IPS-18a (cell line): Measurements from ENCODE around the gene MARCHF10.
"Not testable (repeated sequence)": the region's sequence is repeated elsewhere in the genome, so short reads cannot be mapped to it uniquely, and the experiment has no call there.

Source experiments
- H3K27ac ChIP-seq: one replicate; pipeline ENCODE4 v1.5.1; 2013; ENCODE audit warnings: low read length
- H3K27me3 ChIP-seq: one replicate; pipeline ENCODE4 v1.6.1; 2013; ENCODE audit warnings: mild to moderate bottlenecking, low read length; ENCODE audit not compliant: control insufficient read depth, insufficient read depth
- H3K36me3 ChIP-seq: one replicate; pipeline ENCODE4 v1.6.1; 2013; ENCODE audit warnings: low read depth, low read length; ENCODE audit not compliant: control insufficient read depth
- H3K4me1 ChIP-seq: one replicate; pipeline ENCODE4 v1.6.1; 2013; ENCODE audit warnings: low read depth, low read length; ENCODE audit not compliant: control insufficient read depth
- H3K4me3 ChIP-seq: one replicate; pipeline ENCODE4 v1.5.1; 2013; ENCODE audit warnings: low read length
- H3K9ac ChIP-seq: one replicate; pipeline ENCODE4 v1.6.1; 2013; ENCODE audit warnings: mild to moderate bottlenecking, low read length, moderate library complexity
- H3K9me3 ChIP-seq: one replicate; pipeline ENCODE4 v1.6.1; 2013; ENCODE audit warnings: low read depth, low read length; ENCODE audit not compliant: control insufficient read depth

MARCHF10 gene

GRCh38 chr17:62794666-62794971 is 13.5 kb downstream of the MARCHF10 start:
- no peaks in the 10 kb centered on the region for H3K36me3 ChIP-seq
- no peaks in the 10 kb centered on the region for H3K27me3 ChIP-seq
- no peaks in the 10 kb centered on the region for H3K4me1 ChIP-seq
- no peak overlapping the region for H3K4me3 ChIP-seq
- no peak overlapping the region for H3K9ac ChIP-seq
- no peak overlapping the region for H3K27ac ChIP-seq
- H3K9me3 ChIP-seq = no peaks in the 10 kb centered on the region

- Histone ChIP-seq H3K9me3 (no peaks in the 10 kb centered on the region), H3K36me3 (no peaks in the 10 kb centered on the region), H3K9ac (no peak overlapping the region), H3K27me3 (no peaks in the 10 kb centered on the region), H3K27ac (no peak overlapping the region), H3K4me3 (no peak overlapping the region), H3K4me1 (no peaks in the 10 kb centered on the region)
These were observed 14.0 kb downstream of the MARCHF10 start for GRCh38 chr17:62793919-62794665.

GRCh38 chr17:62792447-62792800 is 15.7 kb downstream of the MARCHF10 start:
- Histone ChIP-seq H3K9ac (no peak overlapping the region), H3K4me1 (no peaks in the 10 kb centered on the region), H3K27me3 (no peaks in the 10 kb centered on the region), H3K9me3 (no peaks in the 10 kb centered on the region), H3K4me3 (no peak overlapping the region), H3K27ac (no peak overlapping the region), H3K36me3 (no peaks in the 10 kb centered on the region)

- Histone ChIP-seq H3K9me3 (no peaks in the 10 kb centered on the region), H3K36me3 (no peaks in the 10 kb centered on the region), H3K4me3 (no peak overlapping the region), H3K4me1 (no peaks in the 10 kb centered on the region), H3K27ac (no peak overlapping the region), H3K9ac (no peak overlapping the region), H3K27me3 (no peaks in the 10 kb centered on the region)
These were observed 16.2 kb downstream of the MARCHF10 start for GRCh38 chr17:62791767-62792446.

GRCh38 chr17:62791235-62791734 is 16.8 kb downstream of the MARCHF10 start:
- Histone ChIP-seq H3K27me3 (no peaks in the 10 kb centered on the region), H3K4me1 (no peaks in the 10 kb centered on the region), H3K9ac (no peak overlapping the region), H3K36me3 (no peaks in the 10 kb centered on the region), H3K9me3 (no peaks in the 10 kb centered on the region), H3K4me3 (no peak overlapping the region), H3K27ac (no peak overlapping the region)

GRCh38 chr17:62790564-62790986 is 17.5 kb downstream of the MARCHF10 start:
- Histone ChIP-seq H3K4me1 (no peaks in the 10 kb centered on the region), H3K9me3 (no peaks in the 10 kb centered on the region), H3K4me3 (no peak overlapping the region), H3K27me3 (no peaks in the 10 kb centered on the region), H3K36me3 (no peaks in the 10 kb centered on the region), H3K27ac (no peak overlapping the region), H3K9ac (no peak overlapping the region)

GRCh38 chr17:62787366-62787765 is 20.7 kb downstream of the MARCHF10 start:
- Histone ChIP-seq H3K4me3 (no peak overlapping the region), H3K36me3 (no peaks in the 10 kb centered on the region), H3K27me3 (no peaks in the 10 kb centered on the region), H3K9ac (no peak overlapping the region), H3K9me3 (no peaks in the 10 kb centered on the region), H3K4me1 (no peaks in the 10 kb centered on the region), H3K27ac (no peak overlapping the region)

- no peaks in the 10 kb centered on the region for H3K36me3 ChIP-seq
- no peak overlapping the region for H3K27ac ChIP-seq
- no peak overlapping the region for H3K9ac ChIP-seq
- no peaks in the 10 kb centered on the region for H3K4me1 ChIP-seq
- H3K4me3 ChIP-seq = no peak overlapping the region
- no peaks in the 10 kb centered on the region for H3K9me3 ChIP-seq
- H3K27me3 ChIP-seq = no peaks in the 10 kb centered on the region
These were observed 21.5 kb downstream of the MARCHF10 start for GRCh38 chr17:62786646-62787045.

GRCh38 chr17:62785983-62786382 is 22.1 kb downstream of the MARCHF10 start:
- H3K4me1 ChIP-seq, H3K36me3 ChIP-seq, H3K9ac ChIP-seq, H3K27me3 ChIP-seq, H3K27ac ChIP-seq, H3K4me3 ChIP-seq, H3K9me3 ChIP-seq: not testable (repeated sequence)

- no peak overlapping the region for H3K9ac ChIP-seq
- H3K27ac ChIP-seq = no peak overlapping the region
- no peak overlapping the region for H3K4me3 ChIP-seq
- H3K9me3 ChIP-seq = no peaks in the 10 kb centered on the region
- H3K36me3 ChIP-seq = no peaks in the 10 kb centered on the region
- H3K4me1 ChIP-seq = no peaks in the 10 kb centered on the region
- H3K27me3 ChIP-seq = no peaks in the 10 kb centered on the region
These were observed 25.3 kb downstream of the MARCHF10 start for GRCh38 chr17:62782730-62783270.

GRCh38 chr17:62781831-62782251 is 26.3 kb downstream of the MARCHF10 start:
- Histone ChIP-seq H3K4me1 (no peaks in the 10 kb centered on the region), H3K36me3 (no peaks in the 10 kb centered on the region), H3K27me3 (no peaks in the 10 kb centered on the region), H3K9ac (no peak overlapping the region), H3K9me3 (no peaks in the 10 kb centered on the region), H3K27ac (no peak overlapping the region), H3K4me3 (no peak overlapping the region)

GRCh38 chr17:62781356-62781755 is 26.8 kb downstream of the MARCHF10 start:
- Histone ChIP-seq H3K4me1 (no peaks in the 10 kb centered on the region), H3K9me3 (no peaks in the 10 kb centered on the region), H3K4me3 (no peak overlapping the region), H3K9ac (no peak overlapping the region), H3K27me3 (no peaks in the 10 kb centered on the region), H3K36me3 (no peaks in the 10 kb centered on the region), H3K27ac (no peak overlapping the region)
